Glomerular visceral epithelial cell (primary cell): ENCODE data around the gene SYPL2.
"Not testable (repeated sequence)": the region's sequence is repeated elsewhere in the genome, so short reads cannot be mapped to it uniquely, and the experiment has no call there.

Source experiments
- DNase-seq: peaks from one replicate; pipeline ENCODE4 v3.0.0-alpha.2; 2016; ENCODE audit errors: extremely low spot score

Gene SYPL2

DNA sequence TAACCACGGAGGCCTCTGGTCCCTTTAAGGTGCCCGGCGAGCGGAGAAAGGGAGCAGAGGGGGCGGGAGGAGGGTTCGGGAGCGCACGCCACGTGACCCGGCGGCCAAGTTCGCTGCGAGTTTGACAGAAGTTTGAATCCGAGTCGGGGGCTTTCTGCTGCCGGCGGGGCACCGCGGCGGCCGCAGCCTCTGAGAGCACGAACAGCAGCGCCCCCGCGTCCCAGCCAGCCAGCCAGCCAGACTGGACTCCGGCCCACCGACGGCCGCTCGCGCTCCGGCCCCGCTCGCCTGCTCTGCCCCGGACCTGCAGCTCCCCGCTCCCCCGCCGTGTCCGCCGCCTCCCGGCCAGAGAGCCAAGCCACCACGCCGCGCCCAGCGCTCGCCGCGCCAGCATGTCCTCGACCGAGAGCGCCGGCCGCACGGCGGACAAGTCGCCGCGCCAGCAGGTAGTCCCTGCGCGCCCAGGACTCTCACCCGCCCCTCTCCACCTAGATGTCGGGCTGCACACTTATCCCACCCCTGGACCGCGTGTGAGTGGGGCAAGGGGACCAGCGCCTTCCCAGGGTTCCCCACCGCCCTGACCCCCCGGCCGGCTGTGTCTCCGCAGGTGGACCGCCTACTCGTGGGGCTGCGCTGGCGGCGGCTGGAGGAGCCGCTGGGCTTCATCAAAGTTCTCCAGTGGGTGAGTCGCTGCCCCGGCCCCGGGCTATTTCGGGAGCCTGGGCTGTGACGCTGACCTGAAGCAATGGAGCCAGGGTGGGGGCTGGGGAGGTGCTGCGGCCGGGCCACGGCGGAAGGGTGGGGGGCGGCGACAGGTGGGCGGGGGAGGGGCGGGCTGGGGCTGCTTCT is at the start of gene SYPL2:
SYPL2 (plus strand) TSS at position 95 of the 849 bp plus-strand sequence; CDS start at position 393, 298 bp downstream.
- DNase-seq: no peak

DNA sequence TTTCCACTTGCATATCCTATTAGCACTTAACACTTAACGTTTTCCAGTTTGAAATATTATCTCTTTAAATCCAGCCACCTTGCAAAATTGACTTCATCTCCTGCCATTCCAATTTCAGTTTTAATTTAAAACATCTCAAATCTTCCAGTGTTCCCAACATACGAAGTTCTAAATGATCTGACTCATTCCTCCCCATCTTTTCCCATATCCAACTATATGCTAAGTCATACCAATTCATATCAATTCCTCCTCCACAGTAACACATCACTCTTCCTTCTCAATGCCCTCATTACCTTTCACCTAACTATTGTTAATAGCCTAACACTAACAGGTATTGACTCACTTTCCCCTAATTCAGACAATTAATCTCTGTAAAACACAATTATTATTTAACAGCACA is 42.8 kb upstream of the SYPL2 start:
- no peak for DNase-seq

DNA sequence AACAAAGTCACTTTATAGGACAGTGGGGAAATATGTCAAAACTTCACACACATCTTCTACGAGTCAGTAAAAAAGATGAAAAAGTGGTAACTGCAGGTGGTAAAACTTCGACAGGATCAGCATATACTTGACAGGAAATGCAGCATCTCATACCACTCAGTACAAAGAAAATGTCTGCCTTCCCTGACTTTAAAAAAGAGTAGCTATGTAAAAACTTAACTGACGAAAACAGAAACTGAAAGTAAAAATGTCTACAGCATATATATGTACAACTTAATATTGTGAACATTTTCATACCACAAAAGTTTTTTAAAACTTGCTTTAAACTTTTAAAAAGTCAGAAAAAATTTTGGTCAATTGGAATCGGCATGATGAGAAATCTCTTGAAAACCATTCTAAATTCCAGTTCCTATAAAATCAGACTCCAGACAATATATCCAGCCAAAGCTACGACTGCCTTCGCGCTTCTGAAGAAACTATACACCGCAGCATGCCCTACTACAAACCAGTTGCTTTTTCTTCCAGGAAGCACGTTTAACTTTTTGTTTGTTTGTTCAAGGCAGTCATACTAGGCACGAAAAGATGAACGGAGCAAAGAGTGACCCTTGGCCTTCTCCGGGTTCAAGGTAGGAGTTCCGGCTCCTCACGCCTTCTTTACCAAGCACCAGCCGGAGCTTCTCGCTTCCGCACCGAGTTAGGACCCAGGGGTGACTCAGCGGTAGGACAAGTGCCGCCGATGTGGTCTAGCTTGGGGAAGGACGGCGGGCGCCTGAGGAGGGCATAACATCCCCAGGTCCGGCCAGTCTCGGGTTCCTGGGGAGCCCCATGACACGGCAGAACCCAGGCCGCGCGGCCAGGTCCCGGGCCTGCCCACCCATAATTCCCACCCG is 40.7 kb upstream of the SYPL2 start:
- peak; percentile 70 for DNase-seq

DNA sequence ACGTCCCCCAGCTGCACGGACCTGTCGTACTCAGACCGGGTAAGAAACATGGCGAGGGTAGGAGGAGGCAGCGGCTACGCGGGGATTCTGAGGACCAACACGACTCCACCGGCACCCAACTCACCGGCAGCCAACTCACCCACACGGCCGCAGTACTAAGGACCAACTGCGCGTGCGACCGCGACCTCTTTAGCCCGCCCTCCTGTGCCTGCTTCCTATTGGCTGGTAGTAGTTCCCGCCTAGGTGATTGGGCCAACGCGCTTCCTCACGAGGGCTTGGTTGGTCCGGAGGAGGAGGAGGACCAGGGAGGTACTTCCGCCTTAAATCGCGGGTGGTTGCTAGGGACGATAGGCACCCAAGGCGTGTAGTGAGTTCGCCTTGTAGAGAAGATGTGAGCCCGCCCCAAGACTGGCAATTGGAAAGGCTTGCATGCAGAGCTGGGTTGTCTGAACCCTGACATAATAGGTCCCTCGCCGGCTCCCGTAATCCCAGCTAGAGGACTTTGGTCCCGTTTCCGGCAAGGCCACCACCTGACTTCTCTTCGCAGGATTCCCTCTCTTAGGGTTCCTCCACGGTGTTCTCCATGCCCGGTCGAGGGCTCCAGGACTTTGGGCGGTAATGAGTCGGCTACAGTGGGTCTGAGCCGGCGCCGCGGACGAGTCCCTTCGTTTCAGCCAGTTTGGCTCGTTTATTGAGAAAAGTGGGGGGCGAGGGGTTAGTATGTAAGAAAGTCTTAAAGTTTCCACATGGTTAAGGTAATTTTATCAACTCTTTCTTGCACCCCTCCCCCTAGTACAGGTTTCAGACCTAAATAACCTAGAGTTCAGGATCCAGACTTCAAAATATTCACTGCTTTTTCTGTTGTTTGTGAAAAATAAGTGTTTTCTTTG is 39.8 kb upstream of the SYPL2 start, which contains the start of gene PSMA5:
PSMA5 (minus strand) TSS at position 168 of the 890 bp plus-strand sequence; CDS start at position 50, 118 bp downstream.
- DNase-seq: peak; percentile 99

DNA sequence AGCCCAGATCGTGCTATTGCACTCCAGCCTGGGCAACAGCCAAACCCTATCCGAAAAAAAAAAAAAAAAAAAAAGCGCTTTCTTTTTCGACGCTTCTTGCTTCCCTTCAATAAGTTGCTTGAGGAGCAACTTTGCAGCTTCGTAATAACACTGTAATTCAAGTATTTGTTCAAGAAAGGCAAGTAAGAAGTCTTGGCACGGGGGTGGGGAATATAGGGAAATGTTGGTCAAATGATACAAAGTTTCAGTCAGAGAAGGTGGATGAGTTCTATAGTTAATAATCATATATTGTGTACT is 39.2 kb upstream of the SYPL2 start:
- no peak for DNase-seq

DNA sequence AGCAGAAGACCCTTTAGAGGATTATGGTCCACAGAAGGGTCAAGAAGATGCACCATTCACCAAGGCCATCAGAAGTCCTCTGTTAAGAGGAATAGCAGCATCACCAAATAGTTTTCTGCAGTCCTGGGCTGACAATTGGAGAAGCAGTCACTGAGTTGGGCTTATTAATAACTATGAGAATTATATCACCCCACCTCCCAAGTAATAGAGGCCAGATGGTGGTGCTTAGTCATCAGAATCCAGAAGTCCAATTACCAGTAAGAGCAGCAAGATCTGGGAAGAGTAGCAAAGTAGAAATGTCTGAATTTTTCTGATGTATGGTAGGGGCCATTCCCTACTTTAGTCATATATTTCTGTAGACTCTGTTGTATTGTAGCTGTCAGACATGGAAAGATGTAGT is 34.0 kb upstream of the SYPL2 start:
- no peak for DNase-seq

DNA sequence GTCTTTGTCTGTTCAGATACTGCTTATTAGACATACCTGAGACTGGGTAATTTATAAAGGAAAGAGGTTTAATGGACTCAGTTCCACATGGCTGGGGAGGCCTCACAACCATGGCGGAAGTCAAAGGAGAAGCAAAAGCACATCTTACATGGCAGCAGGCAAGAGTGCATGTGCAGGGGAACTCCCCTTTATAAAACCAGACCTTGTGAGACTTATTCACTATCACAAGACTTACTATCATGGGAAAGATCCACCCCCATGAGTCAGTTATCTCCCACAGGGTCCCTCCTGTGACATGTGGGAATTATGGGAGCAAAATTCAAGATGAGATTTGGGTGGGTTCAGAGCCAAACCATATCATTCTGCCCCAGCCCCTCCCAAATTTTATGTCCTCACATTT is 33.0 kb upstream of the SYPL2 start:
- no peak for DNase-seq

DNA sequence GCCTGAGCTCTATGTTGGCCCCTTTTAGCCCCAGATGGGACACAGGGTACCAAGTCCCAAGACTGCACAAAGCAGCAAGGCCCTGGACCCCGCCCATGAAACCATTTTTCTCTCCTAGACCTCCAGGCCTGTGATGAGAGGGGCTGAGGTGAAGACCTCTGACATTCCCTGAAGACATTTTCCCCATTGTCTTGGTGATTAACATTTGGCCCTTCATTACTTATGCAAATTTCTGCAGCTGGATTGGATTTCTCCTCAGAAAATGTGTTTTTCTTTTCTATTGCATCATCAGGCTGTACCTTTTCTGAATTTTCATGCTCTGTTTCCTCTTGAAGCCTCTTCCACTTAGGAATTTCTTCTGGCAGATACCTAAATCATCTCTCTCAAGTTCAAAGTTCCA is 31.9 kb upstream of the SYPL2 start:
- DNase-seq: no peak

DNA sequence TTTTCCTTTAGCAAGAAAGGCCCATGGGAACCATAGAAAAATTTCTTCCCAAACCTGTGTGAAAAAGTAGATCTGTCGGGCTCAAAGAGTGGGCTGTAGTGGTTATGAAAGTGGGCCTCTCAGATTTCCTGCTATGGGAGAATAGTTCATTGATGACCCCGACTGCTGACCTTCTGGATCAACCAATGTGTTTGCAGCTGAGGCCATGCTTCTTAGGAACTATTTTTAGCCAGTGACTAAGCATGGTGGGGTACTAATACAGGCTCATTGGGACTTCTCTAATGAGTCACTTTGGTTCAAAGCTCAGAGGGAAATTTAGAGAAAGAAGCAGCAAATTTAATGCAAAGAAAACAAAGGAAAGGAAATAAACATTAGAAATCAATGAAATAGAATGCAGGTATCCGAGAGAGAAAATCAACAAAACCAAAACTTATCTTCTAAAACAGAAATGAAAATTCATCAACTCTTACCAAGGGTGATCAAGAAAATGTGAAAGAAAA is 27.5 kb upstream of the SYPL2 start:
- peak; percentile 46 for DNase-seq

DNA sequence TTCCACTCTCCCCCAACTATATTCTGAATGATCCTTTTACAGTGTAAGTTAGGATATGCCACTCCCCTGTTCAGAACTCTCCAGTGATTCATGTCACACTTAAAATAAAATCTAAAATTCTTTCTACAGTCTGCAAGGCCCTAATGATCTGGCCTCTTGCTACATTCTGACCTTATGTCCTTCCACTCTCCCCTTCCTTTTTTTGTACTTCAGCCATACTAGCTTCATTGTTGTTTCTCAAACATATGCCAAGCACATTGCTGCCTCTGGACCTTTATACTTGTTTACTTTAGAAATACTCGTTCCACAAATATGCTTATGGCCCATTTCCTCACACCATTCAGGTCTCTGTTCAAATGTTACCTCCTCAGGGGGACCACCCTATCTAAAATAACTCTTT is 25.3 kb upstream of the SYPL2 start:
- DNase-seq: no peak

DNA sequence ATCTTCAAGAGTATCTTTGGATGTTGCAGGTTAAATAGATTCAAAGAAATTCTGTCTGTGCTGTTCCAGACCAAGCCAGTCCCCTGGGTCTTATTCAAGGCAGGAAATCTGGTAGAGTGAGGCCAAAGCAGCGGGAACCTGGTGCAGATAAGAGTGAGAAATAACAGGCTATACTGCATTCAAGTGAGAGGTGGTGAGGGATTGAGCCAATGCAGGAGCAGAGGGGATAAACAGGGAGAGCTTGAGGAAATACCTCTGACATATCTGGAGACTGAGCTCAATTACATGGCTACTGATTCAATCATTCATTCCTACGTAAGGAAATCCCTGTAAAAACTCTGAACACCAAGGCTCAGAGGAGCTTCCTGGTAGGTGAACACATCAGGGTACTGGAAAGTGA is 22.9 kb upstream of the SYPL2 start:
- no peak for DNase-seq

DNA sequence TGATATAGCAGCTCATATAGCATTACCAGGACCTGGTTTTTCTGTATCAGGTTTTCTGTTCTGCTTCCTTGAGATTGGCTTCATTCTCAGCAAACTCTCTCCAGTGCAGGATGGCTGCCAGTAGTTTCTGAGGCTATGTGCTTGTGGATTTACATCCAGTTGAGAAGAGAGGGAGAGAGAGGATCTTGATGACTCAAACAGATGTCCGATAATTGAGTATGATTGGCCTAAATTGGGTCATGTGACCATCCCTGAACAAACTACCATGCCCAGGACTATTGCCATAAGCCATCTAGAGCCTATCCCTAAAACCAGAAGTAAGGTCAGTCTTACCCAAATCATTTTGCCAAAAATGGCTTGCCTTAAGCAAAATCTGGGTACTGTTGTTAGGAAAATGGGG is 22.0 kb upstream of the SYPL2 start:
- no peak for DNase-seq

DNA sequence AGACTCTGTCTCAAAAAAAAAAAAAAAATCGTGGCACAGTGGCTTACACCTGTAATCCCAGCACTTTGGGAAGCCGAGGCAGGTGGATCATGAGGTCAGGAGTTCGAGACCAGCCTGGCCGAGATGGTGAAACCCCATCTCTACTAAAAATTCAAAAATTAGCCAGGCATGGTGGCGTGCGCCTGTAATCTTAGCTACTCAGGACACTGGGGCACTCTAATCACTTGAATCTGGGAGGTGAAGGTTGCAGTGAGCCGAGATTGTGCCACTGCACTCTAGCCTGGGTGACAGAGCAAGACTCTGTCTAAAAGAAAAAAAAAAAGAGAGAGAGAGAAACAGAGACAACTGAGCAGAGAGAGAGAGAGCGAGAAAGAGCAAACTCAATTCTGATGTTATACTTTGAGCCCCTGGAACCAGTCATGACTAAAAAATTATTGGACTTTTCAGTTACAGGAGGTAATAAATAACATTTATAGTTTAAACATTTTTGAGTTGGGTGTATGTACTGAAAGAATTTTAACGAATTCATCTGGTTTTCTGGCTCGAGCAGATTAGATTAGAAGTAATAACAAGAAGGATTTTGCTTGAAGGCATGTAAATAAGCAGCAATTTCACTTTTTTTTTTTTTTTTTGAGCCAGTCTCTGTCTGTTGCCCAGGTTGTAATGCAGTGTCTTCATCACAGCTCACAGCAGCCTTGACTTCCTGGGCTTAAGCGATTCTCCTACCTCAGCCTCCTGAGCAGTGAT is 20.2 kb upstream of the SYPL2 start:
- not testable (repeated sequence) for DNase-seq

DNA sequence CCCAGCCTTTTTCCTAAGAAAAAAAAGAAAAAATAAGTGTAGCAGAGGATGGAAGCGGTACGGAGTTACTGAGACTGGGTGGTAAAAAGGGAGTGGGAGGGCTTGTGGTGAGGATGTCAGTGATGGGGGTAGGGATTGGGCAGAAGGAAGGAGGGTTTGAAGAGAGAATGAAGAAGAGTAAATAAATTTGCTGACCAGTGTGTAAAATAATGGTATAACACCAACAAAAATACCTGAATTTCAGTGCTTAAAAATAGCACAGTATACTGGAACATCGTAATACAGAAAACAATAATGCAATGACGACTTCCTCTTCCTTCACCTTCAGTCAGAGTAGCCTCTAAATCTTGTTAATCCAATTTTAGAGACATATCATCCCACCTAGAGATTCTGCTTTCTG is 18.8 kb upstream of the SYPL2 start:
- DNase-seq: no peak

DNA sequence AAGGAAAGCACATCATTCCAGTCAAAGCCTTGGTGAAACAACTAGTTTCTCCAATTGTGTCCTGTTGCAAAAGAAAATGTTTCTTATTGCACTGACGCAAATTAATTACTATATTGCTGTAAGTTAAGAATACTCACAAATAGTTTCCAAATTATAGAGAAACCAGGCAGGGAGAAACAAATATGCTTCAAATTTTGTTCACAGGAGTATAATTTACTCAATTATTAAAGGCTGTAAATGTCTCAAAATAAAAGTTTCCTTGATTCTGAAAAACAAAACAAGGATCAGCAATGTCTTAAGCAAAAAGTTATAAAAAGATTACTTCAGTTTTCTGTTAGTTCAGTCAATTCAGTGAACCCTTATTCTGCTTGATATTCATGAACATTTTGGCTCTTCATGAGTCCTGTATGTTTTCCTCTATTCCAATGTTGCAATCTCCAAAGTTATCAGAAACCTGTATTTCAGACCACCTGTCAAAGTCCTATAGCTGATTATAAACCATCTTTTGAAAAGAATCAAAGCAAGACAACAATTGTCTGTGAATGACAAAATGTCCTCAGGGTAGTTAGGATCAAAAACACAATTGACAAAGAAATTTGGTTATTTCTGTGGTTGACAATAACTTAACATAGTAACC is 11.7 kb upstream of the SYPL2 start:
- no peak for DNase-seq

DNA sequence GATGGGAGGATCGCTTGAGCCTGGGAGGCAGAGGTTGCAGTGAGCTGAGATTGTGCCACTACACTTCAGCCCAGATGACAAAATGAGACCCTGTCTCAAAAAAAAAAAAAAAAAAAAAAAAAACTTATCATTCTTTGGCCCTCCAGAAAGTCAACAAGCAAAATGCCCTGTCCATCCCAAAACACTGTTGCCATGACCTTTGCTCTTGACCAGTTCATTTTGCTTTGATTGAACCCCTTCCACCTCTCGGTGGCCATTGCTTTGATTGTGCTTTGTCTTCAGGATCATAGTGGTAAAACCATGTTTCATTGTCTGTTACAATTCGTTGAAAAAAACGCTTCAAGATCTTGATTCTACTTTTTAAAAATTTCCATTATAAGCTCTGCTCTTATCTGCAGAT is 8.5 kb upstream of the SYPL2 start:
- DNase-seq: no peak

DNA sequence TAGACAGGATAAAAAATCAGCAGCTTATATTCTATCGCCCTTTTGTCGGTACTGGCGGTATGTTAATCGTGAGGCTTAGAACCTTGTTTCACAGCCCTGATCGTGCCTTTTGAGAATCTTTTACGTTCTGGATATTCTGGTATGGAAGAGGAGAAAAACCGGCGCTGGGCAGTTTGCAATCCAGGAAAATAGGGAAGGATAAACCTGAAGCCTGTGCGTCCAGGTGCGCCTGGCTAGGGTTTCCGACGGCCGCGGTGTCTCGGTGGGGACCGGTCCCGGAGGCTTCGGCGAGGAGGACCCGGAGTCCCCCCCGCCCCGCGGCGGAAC is 258 bp upstream of the SYPL2 start:
- DNase-seq: no peak

DNA sequence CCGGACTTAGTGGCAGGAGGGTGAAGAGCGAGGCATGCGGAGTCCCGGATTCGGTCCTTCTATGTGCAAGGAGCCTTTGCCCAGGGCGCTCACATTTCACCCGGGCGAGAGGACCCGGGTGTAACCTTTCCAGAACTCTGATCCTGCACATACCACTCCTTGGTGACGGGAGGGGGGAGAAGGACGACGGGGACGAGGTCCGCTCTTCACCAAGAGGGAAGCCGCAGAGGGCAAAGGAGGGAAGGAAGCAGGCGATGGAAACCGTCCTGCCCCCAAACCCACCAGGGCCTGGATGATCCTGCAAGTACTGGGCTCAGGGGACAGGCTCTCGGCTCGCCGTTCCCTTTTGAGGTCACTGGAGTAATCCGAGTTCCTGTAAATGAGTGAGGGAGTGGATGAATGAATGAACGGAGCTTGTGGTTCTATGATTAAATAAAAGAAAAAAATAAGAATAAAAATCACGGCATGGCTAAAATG is 993 bp downstream of the SYPL2 start:
- DNase-seq: no peak

DNA sequence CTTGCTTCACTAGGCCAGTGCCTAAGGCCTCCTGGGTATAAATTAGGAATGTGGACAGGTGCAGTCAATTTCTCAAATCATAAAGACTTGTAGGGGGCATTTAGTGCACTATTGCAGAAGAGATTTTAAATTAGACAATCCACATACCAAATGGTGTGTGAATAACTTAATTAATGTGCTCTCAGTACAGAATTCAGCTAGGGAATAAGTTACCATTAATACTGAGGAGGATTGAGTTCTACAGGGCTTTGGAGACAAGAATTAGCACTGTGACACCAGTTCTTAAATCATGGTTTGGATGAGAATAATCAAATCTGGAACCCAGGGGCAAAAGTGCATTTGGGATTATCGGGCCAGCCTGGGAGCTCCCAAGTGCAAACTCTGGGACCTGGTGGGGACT is 1.7 kb downstream of the SYPL2 start:
- DNase-seq: no peak

DNA sequence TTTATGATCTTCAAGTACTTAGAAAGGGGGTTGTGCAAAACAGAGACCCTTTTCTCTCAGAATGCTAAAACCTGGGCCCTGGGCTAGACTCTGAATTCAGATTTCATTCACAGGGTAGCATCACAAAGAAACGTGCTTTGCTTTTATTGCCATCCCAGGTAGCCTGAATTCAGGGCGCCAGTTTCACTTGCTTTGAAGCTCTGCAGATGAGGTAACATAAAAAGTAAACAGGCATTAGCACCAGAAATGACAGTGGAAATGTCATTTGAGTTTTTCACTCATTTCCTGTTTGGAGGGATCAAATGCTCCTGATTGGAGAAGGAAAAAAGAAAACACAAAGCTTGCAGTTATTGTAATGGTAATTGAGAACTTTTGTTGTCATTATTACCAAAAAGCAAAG is 2.6 kb downstream of the SYPL2 start:
- no peak for DNase-seq

DNA sequence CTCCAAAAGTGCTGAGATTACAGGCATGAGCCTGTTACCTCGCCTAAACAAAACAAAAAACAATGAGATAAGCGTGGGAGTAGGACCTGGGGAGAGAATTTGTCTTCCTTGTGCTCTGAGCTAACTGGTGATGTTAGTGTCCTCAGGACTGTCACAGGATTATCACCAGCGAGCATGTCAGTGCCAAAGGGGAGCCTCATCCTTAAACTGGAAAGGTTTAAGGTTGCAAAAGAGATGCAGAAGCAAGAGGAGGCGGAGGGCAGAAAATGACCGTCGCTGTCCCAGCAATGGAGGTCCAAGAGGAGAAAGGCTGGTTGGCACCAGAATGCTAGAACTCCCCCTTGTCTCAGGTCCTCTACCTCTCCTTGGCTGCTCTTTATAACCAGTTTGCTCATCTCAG is 3.9 kb downstream of the SYPL2 start:
- DNase-seq: no peak
